SK-N-SH (cell line): ENCODE results near the gene HOXC6.

Experiments
- CTCF ChIP-seq: fragments of 200-600 bp; sonication (generic); IDR thresholded peaks from 2 replicates; pipeline ENCODE4 v1.6.1; 2017; ENCODE audit warnings: antibody characterized with exemption, mild to moderate bottlenecking, moderate library complexity
- EZH2phosphoT487 ChIP-seq: fragments of 200-600 bp; sonication (generic); IDR thresholded peaks from 2 replicates; pipeline ENCODE4 v1.6.1; 2017; ENCODE audit warnings: low read depth, mixed run types, mild to moderate bottlenecking, antibody characterized with exemption, moderate library complexity, borderline replicate concordance
- GABPA ChIP-seq: IDR thresholded peaks from 2 replicates; pipeline ENCODE4 v1.4.0; 2012; ENCODE audit warnings: low read depth, mild to moderate bottlenecking
- JUND ChIP-seq: IDR thresholded peaks from 2 replicates; pipeline ENCODE4 v1.4.0; 2012
- NRF1 ChIP-seq: IDR thresholded peaks from 2 replicates; pipeline ENCODE4 v1.6.1; 2012; ENCODE audit warnings: low read depth, mild to moderate bottlenecking, low read length
- POLR2AphosphoS5 ChIP-seq: IDR thresholded peaks from 2 replicates; pipeline ENCODE4 v1.6.1; 2012; ENCODE audit warnings: low read depth, low read length
- RAD21 ChIP-seq: IDR thresholded peaks from 2 replicates; pipeline ENCODE4 v1.6.1; 2012; ENCODE audit warnings: mild to moderate bottlenecking, low read length
- REST ChIP-seq: IDR thresholded peaks from 2 replicates; pipeline ENCODE4 v1.6.1; 2012; ENCODE audit warnings: mild to moderate bottlenecking, low read depth, low read length, moderate library complexity
- RFX5 ChIP-seq: IDR thresholded peaks from 2 replicates; pipeline ENCODE4 v1.6.1; 2012; ENCODE audit warnings: mild to moderate bottlenecking, improper control_type of control experiment, low read length
- RXRA ChIP-seq: IDR thresholded peaks from 2 replicates; pipeline ENCODE4 v1.4.0; 2012; ENCODE audit warnings: low read depth, mild to moderate bottlenecking, borderline replicate concordance
- TAF1 ChIP-seq: IDR thresholded peaks from 2 replicates; pipeline ENCODE4 v1.6.1; 2012; ENCODE audit warnings: low read depth, mild to moderate bottlenecking, low read length, moderate library complexity, borderline replicate concordance
- ZBTB33 ChIP-seq: IDR thresholded peaks from 2 replicates; pipeline ENCODE4 v1.4.0; 2012; ENCODE audit warnings: low read depth, borderline replicate concordance

GRCh38 chr12:54005853-54006558, 22.2 kb upstream of the HOXC6 start:
- TF ChIP-seq RXRA (no peak), POLR2AphosphoS5 (no peak), JUND (no peak), CTCF (peak; percentile 89), TAF1 (no peak), RFX5 (no peak), NRF1 (no peak), REST (no peak), ZBTB33 (no peak), RAD21 (peak; percentile 94), EZH2phosphoT487 (no peak), GABPA (no peak)
